GM18951 (cell line): ENCODE data around the gene ZBTB20.

Experiments used
- POLR2A ChIP-seq: IDR thresholded peaks from 4 replicates; pipeline ENCODE4 v1.6.1; 2011; ENCODE audit warnings: mild to moderate bottlenecking; ENCODE audit not compliant: insufficient read length, insufficient read depth; ENCODE audit errors: extremely low read depth
- in situ Hi-C: fragments of 300-500 bp; cut with MboI; formaldehyde crosslinking; loops from one replicate; pipeline ENCODE4 v1.12.0; 2022; ENCODE audit warnings: low sequenced_read_pairs, mixed read lengths, inconsistent platforms; ENCODE audit not compliant: unreplicated experiment

Gene ZBTB20

GRCh38 chr3:114587986-114588385, 559.1 kb downstream of the ZBTB20 start:
- TF ChIP-seq POLR2A, result no peak
- in situ Hi-C loops, result no loop called here

GRCh38 chr3:114586119-114586518, 561.0 kb downstream of the ZBTB20 start:
- in situ Hi-C loops, result no loop called here

GRCh38 chr3:114585687-114586086, 561.4 kb downstream of the ZBTB20 start:
- no peak for TF ChIP-seq POLR2A
- in situ Hi-C loops, result no loop called here

More at GRCh38 chr3:114586119-114586518, 561.0 kb downstream of the ZBTB20 start:
- no peak for TF ChIP-seq POLR2A

GRCh38 chr3:114584734-114585371, 562.2 kb downstream of the ZBTB20 start:
- in situ Hi-C loops, result no loop called here
- TF ChIP-seq POLR2A, result no peak

GRCh38 chr3:114582929-114583328, 564.2 kb downstream of the ZBTB20 start:
- no peak for TF ChIP-seq POLR2A
- in situ Hi-C loops, result no loop called here

GRCh38 chr3:114572364-114573062, 574.6 kb downstream of the ZBTB20 start:
- in situ Hi-C loops, result no loop called here
- TF ChIP-seq POLR2A, result no peak

- in situ Hi-C loops, result no loop called here
- no peak for TF ChIP-seq POLR2A
Observed at GRCh38 chr3:114571363-114571762, 575.7 kb downstream of the ZBTB20 start.

- in situ Hi-C loops, result no loop called here
- no peak for TF ChIP-seq POLR2A
Observed at GRCh38 chr3:114569186-114569585, 577.9 kb downstream of the ZBTB20 start.

GRCh38 chr3:114567771-114568170, 579.3 kb downstream of the ZBTB20 start:
- no peak for TF ChIP-seq POLR2A
- in situ Hi-C loops, result no loop called here

GRCh38 chr3:114566767-114567166, 580.3 kb downstream of the ZBTB20 start:
- TF ChIP-seq POLR2A, result no peak
- in situ Hi-C loops, result no loop called here

GRCh38 chr3:114566162-114566755, 580.8 kb downstream of the ZBTB20 start:
- TF ChIP-seq POLR2A, result no peak
- in situ Hi-C loops, result no loop called here

- in situ Hi-C loops, result no loop called here
- TF ChIP-seq POLR2A, result no peak
Observed at GRCh38 chr3:114565216-114565615, 581.9 kb downstream of the ZBTB20 start.

GRCh38 chr3:114563720-114564119, 583.4 kb downstream of the ZBTB20 start:
- in situ Hi-C loops, result no loop called here
- TF ChIP-seq POLR2A, result no peak

GRCh38 chr3:114562557-114562956, 584.5 kb downstream of the ZBTB20 start:
- no peak for TF ChIP-seq POLR2A
- in situ Hi-C loops, result no loop called here
